H9 (cell line): Measurements from ENCODE around the gene DAPL1. TPM values are rescaled to one million over a fixed set of nuclear protein-coding genes. Genes with fewer than 3 reads are reported as not detected.

Experiments used
- DNase-seq: peaks from one replicate; pipeline ENCODE4 v3.0.0-alpha.2; 2017
- H2AFZ ChIP-seq: one replicate; pipeline ENCODE4 v1.6.1; 2013; ENCODE audit warnings: mild to moderate bottlenecking, low read length, control low read depth, moderate library complexity
- H2AK5ac ChIP-seq: 2 replicates; pipeline ENCODE4 v1.6.1; 2013; ENCODE audit warnings: low read length, control low read depth, mixed read lengths; ENCODE audit not compliant: insufficient read length
- H2BK120ac ChIP-seq: one replicate; pipeline ENCODE4 v1.6.1; 2013; ENCODE audit warnings: low read depth, mild to moderate bottlenecking, low read length, control low read depth, inconsistent platforms; ENCODE audit not compliant: poor library complexity, severe bottlenecking
- H2BK12ac ChIP-seq: 2 replicates; pipeline ENCODE4 v1.6.1; 2013; ENCODE audit warnings: low read length, control low read depth, mixed read lengths, low read depth; ENCODE audit not compliant: insufficient read length
- H2BK15ac ChIP-seq: 2 replicates; pipeline ENCODE4 v1.6.1; 2013; ENCODE audit warnings: low read depth, low read length, control low read depth
- H2BK20ac ChIP-seq: one replicate; pipeline ENCODE4 v1.6.1; 2013; ENCODE audit warnings: low read depth, mild to moderate bottlenecking, low read length, control low read depth, inconsistent platforms; ENCODE audit not compliant: poor library complexity, severe bottlenecking
- H2BK5ac ChIP-seq: 2 replicates; pipeline ENCODE4 v1.6.1; 2013; ENCODE audit warnings: low read length, control low read depth, mixed read lengths; ENCODE audit not compliant: insufficient read length
- H3K14ac ChIP-seq: 2 replicates; pipeline ENCODE4 v1.6.1; 2013; ENCODE audit warnings: low read length, control low read depth; ENCODE audit not compliant: insufficient read depth
- H3K18ac ChIP-seq: 2 replicates; pipeline ENCODE4 v1.6.1; 2013; ENCODE audit warnings: low read depth, mild to moderate bottlenecking, mixed read lengths, low read length, control low read depth; ENCODE audit not compliant: insufficient read length
- H3K23ac ChIP-seq: 2 replicates; pipeline ENCODE4 v1.6.1; 2013; ENCODE audit warnings: low read length, control low read depth, mixed read lengths, low read depth; ENCODE audit not compliant: insufficient read length
- H3K23me2 ChIP-seq: 2 replicates; pipeline ENCODE4 v1.6.1; 2013; ENCODE audit warnings: low read depth, mild to moderate bottlenecking, mixed read lengths, low read length, control low read depth; ENCODE audit not compliant: insufficient read length, poor library complexity, severe bottlenecking
- H3K27ac ChIP-seq: 2 replicates; pipeline ENCODE4 v1.5.1; 2013; ENCODE audit warnings: low read length, control low read depth, mixed read lengths, low read depth; ENCODE audit not compliant: insufficient read length
- H3K27me3 ChIP-seq: 2 replicates; pipeline ENCODE4 v1.6.1; 2013; ENCODE audit warnings: low read length, control low read depth, inconsistent platforms; ENCODE audit not compliant: insufficient read depth
- H3K4ac ChIP-seq: 2 replicates; pipeline ENCODE4 v1.6.1; 2013; ENCODE audit warnings: low read depth, mild to moderate bottlenecking, control low read depth, inconsistent platforms, low read length, moderate library complexity
- H3K4me1 ChIP-seq: 2 replicates; pipeline ENCODE4 v1.6.1; 2013; ENCODE audit warnings: low read length, control low read depth, inconsistent platforms; ENCODE audit not compliant: insufficient read depth
- H3K4me2 ChIP-seq: 2 replicates; pipeline ENCODE4 v1.6.1; 2013; ENCODE audit warnings: low read length, control low read depth, mixed read lengths; ENCODE audit not compliant: insufficient read length, insufficient read depth
- H3K56ac ChIP-seq: 2 replicates; pipeline ENCODE4 v1.6.1; 2013; ENCODE audit warnings: low read depth, mild to moderate bottlenecking, mixed read lengths, low read length, control low read depth; ENCODE audit not compliant: insufficient read length
- H3K79me1 ChIP-seq: 2 replicates; pipeline ENCODE4 v1.6.1; 2013; ENCODE audit warnings: low read depth, mild to moderate bottlenecking, moderate library complexity, low read length, control low read depth, inconsistent platforms; ENCODE audit not compliant: insufficient read depth, poor library complexity, severe bottlenecking
- H3K79me2 ChIP-seq: 2 replicates; pipeline ENCODE4 v1.6.1; 2013; ENCODE audit warnings: low read length, control low read depth, inconsistent platforms; ENCODE audit not compliant: insufficient read depth
- H3K9ac ChIP-seq: 2 replicates; pipeline ENCODE4 v1.6.1; 2013; ENCODE audit warnings: low read length, control low read depth, mixed read lengths; ENCODE audit not compliant: insufficient read length; ENCODE audit errors: extremely low read depth
- H3K9me3 ChIP-seq: one replicate; pipeline ENCODE4 v1.6.1; 2013; ENCODE audit warnings: low read depth, low read length, inconsistent platforms; ENCODE audit not compliant: control insufficient read depth
- H3T11ph ChIP-seq: one replicate; pipeline ENCODE4 v1.6.1; 2013; ENCODE audit warnings: mild to moderate bottlenecking, low read length, control low read depth, inconsistent platforms
- H4K20me1 ChIP-seq: one replicate; pipeline ENCODE4 v1.6.1; 2013; ENCODE audit not compliant: control insufficient read depth, insufficient read length, insufficient read depth
- H4K5ac ChIP-seq: 2 replicates; pipeline ENCODE4 v1.6.1; 2013; ENCODE audit warnings: low read depth, mild to moderate bottlenecking, mixed read lengths, low read length, control low read depth; ENCODE audit not compliant: insufficient read length
- H4K8ac ChIP-seq: replicated peaks from 2 replicates; pipeline ENCODE4 v1.6.1; 2013; ENCODE audit warnings: low read length, control low read depth, mixed read lengths, low read depth; ENCODE audit not compliant: insufficient read length
- H4K91ac ChIP-seq: 2 replicates; pipeline ENCODE4 v1.6.1; 2013; ENCODE audit warnings: low read depth, mild to moderate bottlenecking, moderate library complexity, mixed read lengths, low read length, control low read depth; ENCODE audit not compliant: insufficient read length
- H3K27ac Mint-ChIP-seq, 3 experiments: 2 replicates in 2 of 3; 3 replicates in 1 of 3; pipeline ENCODE4 v1.8.0; 2020 to 2021; ENCODE audit warnings: mixed read lengths in 3 of 3, mild to moderate bottlenecking in 1 of 3, moderate library complexity in 1 of 3
- H3K27me3 Mint-ChIP-seq: 2 replicates; pipeline ENCODE4 v1.8.0; 2021; ENCODE audit warnings: low read depth, mild to moderate bottlenecking, moderate library complexity, mixed read lengths
- H3K36me3 Mint-ChIP-seq, 3 experiments: 2 replicates in 2 of 3; 3 replicates in 1 of 3; pipeline ENCODE4 v1.8.0; 2020 to 2021; ENCODE audit warnings: low read depth in 3 of 3, mixed read lengths in 3 of 3; ENCODE audit not compliant: insufficient read depth in 1 of 3
- H3K4me1 Mint-ChIP-seq, 2 experiments: 2 replicates each; pipeline ENCODE4 v1.8.0; 2020; ENCODE audit warnings: mixed read lengths in 2 of 2
- H3K4me3 Mint-ChIP-seq, 2 experiments: 2 replicates in 1 of 2; 3 replicates in 1 of 2; pipeline ENCODE4 v1.8.0; 2020 to 2021; ENCODE audit warnings: mild to moderate bottlenecking in 2 of 2, mixed read lengths in 2 of 2, moderate library complexity in 1 of 2
- H3K9me3 Mint-ChIP-seq, 2 experiments: 2 replicates in 1 of 2; 3 replicates in 1 of 2; pipeline ENCODE4 v1.8.0; 2020; ENCODE audit warnings: mild to moderate bottlenecking in 2 of 2, mixed read lengths in 2 of 2, moderate library complexity in 1 of 2
- WGBS: extraction: QIAGEN DNeasy Blood & Tissue Kit; methylation state at CpG from one replicate; pipeline ENCODE4 v1.1.7; 2013; ENCODE audit warnings: missing lambda C conversion rate, low lambda C conversion rate, mixed read lengths; ENCODE audit not compliant: insufficient read length; ENCODE audit errors: extremely low coverage; 5-methylcytosine and 5-hydroxymethylcytosine counted together
- total RNA-seq: library from RNA; stranded (reverse); gene quantifications from 2 replicates; pipeline ENCODE4 v1.2.1, GENCODE V29; 2021
- TF ChIP-seq, protein P1 (sequence below): fragments of 200-600 bp; sonication (generic); conservative IDR thresholded peaks from 3 replicates; pipeline ENCODE4 v1.8.0; 2021; ENCODE audit warnings: antibody characterized with exemption, mild to moderate bottlenecking

DAPL1 gene
- total RNA-seq, 1 experiment from 2014 or later, result not detected

DNA sequence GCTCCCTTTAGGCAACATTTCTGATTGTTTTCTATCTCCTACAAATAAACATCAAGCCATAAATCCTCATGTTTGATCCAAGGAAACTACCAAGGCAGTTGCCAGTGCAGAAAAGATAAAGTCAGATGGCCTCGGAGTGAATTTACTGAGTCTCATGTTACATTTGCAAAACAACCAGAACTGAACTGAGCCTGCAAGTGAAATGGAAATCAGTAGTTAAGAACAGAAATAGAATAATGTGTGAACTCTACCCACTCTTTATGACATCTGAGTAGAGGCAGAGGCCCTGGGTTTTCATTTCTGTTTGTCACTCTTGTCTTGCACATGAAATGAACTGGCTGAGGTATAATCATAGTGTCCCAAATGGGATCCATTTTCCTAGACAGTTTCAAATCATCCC, 20.4 kb upstream of the DAPL1 start:
- Histone ChIP-seq H4K8ac (no peak overlapping the region), H2BK15ac (no peak overlapping the region), H2BK120ac (no peak overlapping the region), H2BK5ac (no peak overlapping the region), H3K23me2 (no peaks in the 10 kb centered on the region), H3K14ac (no peak overlapping the region), H3K23ac (no peak overlapping the region), H3K4me2 (no peak overlapping the region), H3T11ph (no peak overlapping the region), H2AK5ac (no peak overlapping the region), H3K4ac (no peak overlapping the region), H3K27me3 (no peaks in the 10 kb centered on the region), H2BK12ac (no peak overlapping the region), H2BK20ac (no peak overlapping the region), H4K20me1 (no peaks in the 10 kb centered on the region), H3K9me3 (no peaks in the 10 kb centered on the region), H3K4me1 (peaks cover 8% of the 10 kb centered on the region), H3K9ac (no peak overlapping the region), H4K5ac (no peak overlapping the region), H2AFZ (no peak overlapping the region), H3K18ac (no peak overlapping the region), H3K79me2 (no peaks in the 10 kb centered on the region), H3K56ac (no peak overlapping the region), H3K79me1 (no peaks in the 10 kb centered on the region), H4K91ac (no peak overlapping the region), H3K27ac (no peak overlapping the region)
- Mint-ChIP-seq H3K4me3 (no peak overlapping the region), H3K27me3 (no peaks in the 10 kb centered on the region), H3K4me1 (peaks cover 23 to 31% of the 10 kb centered on the region in 2 experiments), H3K27ac (no peak overlapping the region), H3K36me3 (no peaks in the 10 kb centered on the region), H3K9me3 (no peaks in the 10 kb centered on the region)
- no CpG with 5 or more reads among the region's 1 CpG for WGBS
- no peak for DNase-seq
- TF ChIP-seq, protein P1, sequence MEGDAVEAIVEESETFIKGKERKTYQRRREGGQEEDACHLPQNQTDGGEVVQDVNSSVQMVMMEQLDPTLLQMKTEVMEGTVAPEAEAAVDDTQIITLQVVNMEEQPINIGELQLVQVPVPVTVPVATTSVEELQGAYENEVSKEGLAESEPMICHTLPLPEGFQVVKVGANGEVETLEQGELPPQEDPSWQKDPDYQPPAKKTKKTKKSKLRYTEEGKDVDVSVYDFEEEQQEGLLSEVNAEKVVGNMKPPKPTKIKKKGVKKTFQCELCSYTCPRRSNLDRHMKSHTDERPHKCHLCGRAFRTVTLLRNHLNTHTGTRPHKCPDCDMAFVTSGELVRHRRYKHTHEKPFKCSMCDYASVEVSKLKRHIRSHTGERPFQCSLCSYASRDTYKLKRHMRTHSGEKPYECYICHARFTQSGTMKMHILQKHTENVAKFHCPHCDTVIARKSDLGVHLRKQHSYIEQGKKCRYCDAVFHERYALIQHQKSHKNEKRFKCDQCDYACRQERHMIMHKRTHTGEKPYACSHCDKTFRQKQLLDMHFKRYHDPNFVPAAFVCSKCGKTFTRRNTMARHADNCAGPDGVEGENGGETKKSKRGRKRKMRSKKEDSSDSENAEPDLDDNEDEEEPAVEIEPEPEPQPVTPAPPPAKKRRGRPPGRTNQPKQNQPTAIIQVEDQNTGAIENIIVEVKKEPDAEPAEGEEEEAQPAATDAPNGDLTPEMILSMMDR, result no peak
